GM19324 (cell line): Measurements from ENCODE around the gene RUFY1.

Source experiments
- ATAC-seq: cut with Tn5 transposase; IDR thresholded peaks from one replicate; pipeline ENCODE4 v1.9.1; 2021; ENCODE audit warnings: mild to moderate bottlenecking, moderate library complexity; ENCODE audit not compliant: unreplicated experiment, low FRiP score

The RUFY1 gene

DNA sequence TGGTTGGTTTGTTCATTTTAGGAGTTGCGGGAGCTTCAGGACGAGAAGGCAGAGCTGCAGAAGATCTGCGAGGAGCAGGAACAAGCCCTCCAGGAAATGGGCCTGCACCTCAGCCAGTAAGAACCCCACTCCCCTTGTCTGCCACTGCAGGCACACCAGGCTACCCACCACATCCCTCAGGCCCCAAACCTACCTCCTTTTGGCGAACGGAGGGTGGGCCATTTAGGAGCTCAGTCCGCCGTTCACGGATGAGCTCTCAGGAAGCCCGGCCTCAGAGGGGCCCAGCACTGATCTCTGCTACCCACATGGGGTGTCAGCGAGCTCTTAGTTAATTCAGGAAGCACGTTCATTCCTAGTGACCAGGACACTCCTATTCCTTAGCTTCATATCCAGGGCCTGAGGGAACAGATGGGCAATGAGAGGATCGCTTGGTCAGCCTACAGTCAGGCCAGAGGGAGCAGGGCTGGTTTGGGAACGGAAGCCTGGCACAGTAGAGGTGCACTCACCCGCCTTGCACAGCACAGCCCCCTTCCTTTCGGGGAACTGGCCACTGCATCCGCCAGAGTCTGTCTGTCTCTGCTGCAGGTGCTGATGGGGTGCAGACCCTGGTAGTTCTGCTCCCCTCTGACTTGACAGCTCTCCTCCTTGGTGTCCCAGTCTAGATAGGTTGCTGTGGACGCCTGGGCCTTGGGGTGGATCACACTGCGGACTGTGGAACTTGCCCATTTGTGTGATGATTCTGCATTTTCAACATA is 51.7 kb downstream of the RUFY1 start:
- no peak for ATAC-seq

DNA sequence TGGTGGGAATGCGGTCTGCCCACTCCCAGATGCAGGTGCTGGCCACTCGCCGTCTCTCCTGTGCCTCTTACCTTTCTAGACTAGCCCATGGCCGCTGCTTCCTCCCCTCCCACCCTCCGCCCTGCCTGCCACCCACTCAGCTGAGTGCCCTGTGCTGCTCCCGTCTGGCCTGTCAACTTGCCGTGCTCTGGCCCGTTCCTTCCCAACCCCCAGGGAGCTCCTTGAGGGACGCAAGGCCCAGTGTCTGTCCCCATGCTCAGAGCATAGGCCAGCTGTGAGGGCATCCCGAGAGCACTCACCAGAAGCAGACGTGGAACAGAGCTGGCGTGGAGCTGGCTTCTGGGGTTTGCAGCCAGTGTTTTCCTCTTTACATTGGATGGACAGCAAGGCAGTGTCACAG is 53.0 kb downstream of the RUFY1 start:
- no peak for ATAC-seq

DNA sequence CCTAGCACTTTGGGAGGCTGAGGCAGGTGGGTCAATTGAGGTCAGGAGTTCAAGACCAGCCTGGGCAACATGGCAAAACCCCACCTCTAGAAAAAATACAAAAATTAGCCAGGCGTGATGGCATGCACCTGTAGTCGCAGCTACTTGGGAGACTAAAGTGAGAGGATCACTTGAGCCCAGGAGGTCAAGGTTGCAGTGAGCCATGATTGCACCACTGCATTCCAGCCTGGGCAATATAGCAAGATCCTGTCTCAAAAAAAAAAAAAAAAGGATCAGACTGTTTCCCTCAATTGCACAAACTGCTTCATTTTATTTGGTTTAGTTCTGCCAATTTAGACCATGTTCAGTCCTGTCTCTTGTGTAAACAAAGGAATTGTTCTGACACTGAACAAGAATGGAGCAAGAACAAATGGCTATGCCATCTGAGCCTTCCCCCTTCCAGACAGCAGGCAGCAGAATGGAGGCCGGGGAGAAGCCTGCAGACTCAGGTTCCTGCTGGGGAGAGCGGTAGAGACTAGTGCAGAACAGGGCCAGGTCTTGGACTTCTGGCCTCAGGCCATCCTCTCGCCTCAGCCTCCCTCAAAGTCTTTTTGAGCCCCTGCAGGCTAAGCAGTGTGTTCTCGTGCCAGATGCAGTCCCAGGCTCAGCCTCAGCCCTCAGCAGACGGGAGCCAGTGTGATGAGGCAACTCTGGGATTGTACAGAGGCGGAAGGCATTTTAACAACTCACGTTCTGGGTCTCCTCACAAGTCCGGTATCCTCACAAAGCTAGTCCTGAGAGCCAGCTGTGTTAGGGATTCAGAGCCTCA is 54.9 kb downstream of the RUFY1 start:
- ATAC-seq, result no peak

DNA sequence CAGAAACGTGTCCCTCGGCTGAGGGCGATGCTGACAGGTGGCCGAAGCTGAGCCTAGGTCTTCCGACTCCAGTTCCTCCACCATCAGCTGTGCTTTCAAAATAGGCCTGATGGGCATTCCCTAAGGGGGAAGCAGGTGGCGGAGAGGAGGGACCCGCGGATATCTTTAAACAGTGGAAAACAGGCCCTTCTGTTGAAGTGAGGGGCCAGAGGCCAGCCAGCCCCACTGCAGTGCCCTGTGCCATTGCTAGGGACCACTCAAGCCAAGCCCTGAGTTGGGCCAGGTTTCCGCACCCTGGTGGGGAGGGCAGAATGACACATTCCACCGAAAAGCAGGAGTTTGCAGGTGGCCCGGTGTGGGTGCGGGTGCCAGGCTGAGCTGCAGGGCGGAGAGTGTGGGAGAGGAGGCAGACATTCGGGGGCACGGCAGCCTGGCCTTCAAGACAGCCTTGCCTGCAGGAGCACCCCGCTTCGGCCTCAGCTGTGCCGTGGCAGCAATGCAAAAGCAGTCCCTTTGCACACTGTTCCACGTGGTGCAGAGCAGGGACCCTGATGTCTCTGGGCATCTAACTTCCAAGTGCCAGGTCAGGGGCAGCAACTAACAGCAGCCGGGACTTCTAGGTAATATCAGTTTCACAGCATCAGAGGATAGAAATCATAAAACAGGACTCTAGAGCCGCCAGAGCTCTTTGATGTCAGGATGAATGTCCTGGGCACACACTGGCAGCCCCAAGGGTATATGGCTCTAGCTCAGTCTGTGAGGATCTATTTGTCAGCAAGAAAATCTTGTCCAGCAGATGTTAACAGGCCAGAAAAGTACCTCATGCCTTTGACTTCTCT is 55.9 kb downstream of the RUFY1 start:
- no peak for ATAC-seq

DNA sequence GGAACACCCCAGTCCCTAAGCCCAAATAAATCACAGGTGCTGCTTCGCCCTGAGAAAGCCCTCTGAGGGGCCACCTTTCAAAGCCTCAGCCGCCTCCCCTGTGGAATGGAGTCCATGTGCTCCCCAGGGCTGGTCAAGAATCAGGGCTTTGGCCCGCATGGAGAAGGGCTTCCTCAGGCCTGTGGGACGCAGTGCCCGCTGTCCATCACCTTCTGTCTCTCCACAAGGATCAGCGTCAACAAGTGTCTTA is 56.5 kb downstream of the RUFY1 start:
- no peak for ATAC-seq

DNA sequence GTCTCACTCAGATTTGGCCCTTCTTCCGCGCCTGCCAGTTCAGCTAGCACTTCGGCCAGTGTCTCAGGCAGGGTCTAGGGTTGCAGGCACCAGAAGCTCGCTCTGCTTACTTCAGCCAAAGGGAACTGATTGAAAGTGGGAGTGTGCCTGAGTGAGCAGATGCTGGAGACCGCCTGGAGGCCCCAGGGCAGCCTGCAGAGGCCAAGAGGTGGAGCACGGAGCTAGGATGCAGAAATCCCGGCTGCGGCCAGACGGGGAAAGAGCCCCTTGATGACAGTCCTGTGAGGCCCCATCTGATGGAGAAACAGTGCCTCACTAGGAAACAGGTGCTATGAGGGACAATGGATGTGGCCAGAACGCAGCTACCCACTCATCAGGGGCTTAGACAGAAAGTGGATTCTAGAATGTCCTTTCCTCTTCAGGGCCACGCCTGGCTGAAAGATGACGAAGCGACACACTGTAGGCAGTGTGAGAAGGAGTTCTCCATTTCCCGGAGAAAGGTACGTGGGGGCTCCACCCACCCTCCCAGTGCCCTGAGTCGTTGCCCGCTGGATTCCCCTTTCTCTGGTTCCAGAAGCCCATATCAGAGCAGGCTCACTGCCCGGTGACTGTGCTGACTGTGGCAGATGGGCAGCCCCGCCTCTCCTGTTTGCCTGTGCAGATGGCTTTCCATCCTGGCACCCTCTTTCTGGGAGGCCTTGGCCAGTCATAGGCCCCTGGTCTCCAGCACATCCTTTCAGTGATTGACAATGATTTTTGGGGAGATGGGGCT is 57.0 kb downstream of the RUFY1 start:
- no peak for ATAC-seq

DNA sequence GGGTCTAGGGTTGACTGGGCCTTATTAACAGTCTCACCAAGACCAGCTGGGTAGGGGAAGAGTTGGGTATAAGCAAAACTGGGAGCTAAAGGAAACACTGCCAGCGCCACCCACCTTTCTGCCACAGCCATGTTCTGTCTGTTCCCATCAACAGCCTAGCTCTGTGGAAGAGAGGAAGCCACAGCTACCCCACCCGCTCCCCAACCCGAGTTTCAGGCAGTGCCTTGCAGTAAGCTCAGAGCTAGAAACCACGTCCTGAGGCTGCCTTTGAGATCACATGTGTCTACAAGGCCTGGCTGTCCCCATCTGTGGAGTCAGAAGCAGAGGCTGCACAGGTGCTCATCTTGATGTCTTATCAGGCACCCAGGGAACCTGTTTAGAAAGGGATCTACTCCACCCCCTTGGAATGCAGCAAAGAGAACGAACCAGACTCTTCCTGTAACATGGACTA is 57.8 kb downstream of the RUFY1 start:
- ATAC-seq, result no peak

DNA sequence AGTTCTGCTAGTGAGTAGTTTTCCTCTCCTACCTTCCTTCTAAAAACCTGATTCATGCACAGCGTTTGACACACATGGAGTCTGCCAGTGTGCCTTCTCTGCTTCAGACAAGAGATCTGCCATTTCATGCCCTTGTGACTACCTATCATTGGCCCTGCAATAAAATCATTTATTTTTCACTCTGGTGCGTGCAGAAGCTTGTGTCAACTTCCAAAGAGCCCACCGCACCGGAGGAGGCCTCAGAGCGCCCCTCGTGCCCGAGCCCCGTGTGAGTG is 59.4 kb downstream of the RUFY1 start:
- ATAC-seq, result no peak

DNA sequence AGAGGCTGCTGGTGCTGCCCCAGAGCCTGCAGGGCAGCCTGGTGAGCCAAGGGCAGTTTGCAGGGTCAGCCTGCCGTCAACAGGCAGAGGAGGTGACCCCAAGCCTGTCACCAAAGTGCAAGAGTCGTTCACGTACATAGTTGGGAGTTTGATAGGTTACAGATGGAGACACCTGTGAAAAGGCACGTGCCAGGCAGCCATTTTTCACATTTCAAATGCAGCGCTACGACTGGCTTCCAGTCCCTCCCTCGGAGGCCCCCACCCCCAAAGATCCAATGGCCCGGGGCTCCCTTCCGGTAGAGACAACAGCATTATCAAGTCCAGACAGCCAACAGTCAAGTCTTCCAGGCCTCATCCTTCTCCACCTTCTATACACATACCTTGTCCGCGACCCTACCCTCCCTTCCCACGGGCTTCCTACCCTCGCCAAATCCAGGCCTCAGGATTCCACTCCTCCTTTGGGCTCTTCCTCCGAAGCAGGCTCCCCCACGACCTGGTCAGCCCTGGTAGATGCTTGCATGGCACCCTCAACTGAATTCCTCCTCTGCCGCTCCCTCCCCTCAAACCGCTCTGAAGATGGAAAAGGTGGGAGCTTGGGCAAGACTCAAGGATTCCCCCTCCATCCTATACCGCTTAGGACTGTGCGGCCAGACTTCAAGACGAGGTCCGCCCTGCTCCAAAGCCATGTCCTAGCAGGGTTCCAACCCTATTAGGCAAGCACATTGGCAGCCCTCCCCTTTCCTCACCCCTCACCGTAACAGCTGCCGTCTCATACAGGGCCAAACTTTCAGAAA is 60.0 kb downstream of the RUFY1 start:
- ATAC-seq, result no peak

DNA sequence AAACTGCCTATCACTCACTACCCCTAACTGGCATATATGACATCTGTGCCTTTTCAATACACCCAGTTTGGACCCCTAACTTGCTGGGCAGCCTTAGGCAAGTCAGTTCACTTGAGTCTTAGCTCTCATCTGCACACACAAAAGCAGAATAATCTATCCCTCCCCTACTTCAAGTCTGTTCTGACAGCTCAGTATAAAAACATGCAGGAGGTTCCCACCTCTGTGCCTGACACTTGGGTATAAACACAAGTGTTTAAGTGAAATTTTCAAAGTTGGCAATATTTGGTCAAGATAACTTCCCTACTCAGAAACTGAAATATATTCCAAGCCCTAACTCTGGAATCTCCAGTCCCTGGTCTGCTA is 60.5 kb downstream of the RUFY1 start:
- ATAC-seq, result no peak

DNA sequence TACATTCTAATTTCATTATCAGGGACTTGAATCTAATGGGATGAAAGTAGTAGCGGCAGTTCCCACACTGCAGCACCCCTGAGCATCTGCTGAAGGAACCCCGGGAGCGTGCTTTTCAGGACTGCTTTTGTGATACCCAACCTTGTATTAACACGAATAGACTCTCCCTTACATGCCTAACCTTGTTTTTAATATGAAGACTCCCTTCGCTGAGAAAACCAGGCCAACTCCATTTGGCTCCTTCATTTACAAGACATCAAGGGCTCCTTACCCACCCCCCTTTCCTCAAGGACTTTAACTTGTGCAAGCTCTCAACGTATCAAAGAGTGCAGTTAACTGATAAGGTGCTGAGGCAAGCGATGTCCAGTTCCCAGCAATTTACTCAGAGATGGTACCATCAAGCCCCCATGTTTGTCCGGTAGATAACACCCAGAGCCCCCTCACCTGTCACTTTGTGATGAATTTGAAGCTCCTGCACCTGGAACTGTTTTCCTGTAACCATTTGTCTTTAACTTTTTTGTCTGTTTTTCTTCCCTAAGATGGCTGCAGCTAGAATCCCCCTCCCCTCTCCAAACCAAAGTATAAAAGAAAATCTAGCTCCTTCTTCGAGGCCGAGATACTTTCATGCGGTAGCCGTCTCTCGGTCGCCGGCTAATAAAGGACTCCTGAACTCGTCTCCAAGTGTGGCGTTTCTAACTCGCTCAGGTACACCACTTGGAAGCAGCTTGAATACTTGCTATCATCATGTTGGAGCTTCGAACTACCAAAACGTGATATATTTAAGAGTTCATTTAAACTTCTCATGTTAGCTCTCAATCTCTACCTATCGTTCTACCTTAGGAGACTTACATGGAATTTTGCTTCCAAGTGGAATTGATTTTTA is 62.5 kb downstream of the RUFY1 start:
- no peak for ATAC-seq

DNA sequence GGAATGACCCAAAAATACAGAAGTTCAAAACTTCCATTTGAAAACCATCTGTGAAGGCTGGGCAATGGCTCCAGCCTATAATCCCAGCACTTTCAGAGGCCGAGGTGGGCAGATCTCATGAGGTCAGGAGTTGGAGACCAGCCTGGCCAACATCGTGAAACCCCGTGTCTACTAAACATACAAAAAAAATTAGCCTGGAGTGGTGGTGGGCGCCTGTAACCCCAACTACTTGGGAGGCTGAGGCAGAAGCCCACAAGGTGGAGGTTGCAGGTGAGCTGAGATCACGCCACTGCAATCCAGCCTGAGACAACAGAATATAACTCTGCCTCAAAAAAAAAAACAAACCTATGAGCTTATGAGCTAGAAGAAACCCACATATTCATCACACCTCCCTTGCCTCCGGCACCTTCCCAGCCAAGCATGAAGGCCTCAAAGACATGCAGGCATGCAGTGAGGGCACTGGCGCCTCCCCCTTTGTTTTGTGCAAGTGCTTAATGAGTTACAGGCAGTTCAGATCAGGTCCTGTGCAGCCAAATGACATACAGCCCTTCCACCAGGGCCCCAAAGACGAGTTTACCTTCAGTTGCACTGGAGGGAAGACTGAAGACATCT is 63.2 kb downstream of the RUFY1 start:
- no peak for ATAC-seq

DNA sequence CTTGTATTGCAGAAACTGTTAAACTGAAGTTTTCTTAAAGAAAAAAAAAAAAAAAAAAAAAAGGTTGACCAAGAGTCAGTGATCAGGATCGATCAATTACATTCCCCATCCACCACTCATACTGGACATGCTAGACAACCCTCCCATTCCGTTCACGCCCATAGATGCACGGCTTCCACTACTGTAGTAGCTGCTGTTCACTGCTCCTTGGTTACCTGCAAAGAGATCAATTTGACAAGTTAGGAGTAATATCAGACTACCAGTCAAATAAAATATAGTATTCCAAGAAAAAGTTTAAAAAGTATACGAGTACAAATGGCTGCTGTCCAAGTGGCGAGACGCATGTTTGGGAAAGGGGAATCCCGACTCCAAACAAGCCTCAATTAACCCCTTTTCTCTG is 64.4 kb downstream of the RUFY1 start:
- no peak for ATAC-seq

DNA sequence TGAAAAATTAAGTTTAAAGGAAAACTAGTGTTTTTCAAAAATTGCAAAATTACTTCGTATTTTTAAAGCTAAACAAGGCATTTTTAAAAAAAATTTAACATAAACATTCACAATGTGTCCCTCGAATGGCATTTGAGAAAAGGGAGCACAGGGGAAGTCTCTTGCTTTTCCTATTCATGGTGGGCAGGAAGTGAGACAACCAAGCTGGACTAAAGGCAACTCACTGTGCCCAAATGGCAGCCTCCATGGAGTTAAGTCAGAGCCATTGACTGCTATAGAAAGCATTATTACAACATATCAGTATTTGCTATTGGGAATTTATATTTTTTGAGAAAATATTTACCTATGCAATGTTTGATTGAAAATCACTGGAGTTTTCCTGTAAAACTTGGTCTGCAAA is 64.8 kb downstream of the RUFY1 start:
- ATAC-seq, result no peak

DNA sequence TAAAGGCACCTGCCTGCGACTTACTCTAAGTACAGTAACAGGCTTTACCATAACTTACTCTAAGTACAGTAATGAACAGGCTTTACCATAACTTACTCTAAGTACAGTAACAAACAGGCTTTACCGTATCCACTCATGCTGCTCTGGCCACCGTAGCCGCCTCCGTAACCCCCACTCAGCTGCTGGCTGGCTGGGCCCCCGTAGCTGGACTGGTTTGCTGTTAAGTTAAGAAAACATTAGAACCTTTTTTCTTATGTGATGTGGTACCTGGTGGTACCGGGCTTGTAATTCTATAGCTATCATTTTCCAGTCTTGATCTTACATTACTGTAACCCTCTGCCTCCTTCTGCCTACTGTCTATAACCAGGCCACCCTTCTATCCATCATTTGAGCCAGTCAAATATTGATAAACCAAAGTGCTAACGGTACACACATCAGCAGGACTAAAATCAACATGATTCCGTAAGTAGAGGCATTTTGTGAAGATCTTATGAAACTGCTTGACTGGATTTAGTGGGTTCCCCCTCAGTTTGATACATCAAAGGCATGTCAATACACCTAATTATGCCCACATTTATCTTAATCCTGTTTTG is 65.7 kb downstream of the RUFY1 start:
- ATAC-seq, result no peak

DNA sequence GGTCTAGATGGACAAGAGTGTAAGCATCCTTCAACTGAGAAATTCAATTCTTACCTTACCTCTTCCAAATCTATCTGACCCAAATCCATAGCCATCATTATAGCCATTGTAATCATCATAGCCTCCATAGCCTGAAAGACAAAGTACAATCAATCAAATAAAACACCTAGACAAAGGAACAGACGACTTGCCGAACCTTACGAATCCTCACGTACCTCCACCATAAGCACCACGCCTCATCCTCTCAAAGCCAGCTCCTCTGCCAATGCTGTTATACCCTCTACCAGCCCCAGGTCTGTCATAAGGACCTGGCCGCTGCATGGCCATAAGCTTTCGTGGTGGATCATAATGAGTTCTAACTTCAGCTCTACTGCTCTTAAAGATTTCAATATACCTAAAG is 67.6 kb downstream of the RUFY1 start:
- no peak for ATAC-seq

DNA sequence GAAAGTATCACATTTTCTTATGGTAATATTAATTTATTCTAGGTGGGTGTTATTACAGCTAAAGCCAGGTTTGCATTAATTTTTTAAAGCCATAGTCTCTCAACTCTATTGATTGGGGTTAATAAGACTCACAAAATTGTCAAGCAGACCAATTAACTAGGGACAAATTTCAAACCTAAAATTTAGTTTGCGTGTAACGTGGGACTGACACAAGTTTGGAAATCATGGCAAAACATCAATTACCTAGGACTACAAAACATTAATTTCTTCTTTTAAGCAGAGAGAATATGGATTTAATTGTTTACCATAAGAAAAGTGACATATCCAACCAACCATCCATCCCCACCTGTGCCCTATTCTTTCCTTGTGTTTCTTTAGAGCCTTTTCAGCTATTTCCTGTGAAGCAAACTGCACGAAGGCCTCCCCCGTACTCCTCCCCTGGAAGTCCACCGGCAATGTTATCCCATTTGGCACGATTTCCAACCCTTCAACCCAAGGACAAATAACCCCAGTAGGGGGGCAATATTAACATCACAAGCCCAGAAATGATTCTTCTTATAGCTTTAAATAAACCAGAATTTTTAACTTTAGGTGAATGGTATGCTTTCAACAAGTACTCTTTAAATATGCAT is 68.7 kb downstream of the RUFY1 start:
- ATAC-seq, result no peak

DNA sequence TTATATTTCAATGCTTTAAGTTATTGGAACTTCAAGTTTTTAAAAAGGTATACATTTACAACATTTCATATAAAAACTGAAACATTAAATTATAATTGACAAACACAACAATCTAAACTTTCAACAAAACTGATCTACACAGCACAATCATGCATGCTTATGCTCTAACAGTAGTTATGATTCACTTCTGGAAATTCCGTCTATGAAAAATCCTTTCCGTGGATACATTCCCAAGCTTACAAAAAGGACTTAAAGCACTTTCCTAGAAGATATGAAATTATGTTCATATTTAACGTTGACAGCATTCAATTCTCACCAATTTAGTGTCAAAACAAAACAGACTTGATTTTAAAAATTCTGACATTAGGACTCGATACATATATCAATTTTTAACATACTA is 69.4 kb downstream of the RUFY1 start:
- no peak for ATAC-seq
